Activated CD4-positive, alpha-beta T cell treated with anti-CD3 and anti-CD28 coated beads, Interleukin-2, amount 10 ng/mL, durations not matched to agents 7 days and 5 days (primary cell): Measurements from ENCODE around the gene CNTN4. TPM values are rescaled to one million over a fixed set of nuclear protein-coding genes. Genes with fewer than 3 reads are reported as not detected.
"Not testable (repeated sequence)": the region's sequence is repeated elsewhere in the genome, so short reads cannot be mapped to it uniquely, and the experiment has no call there.

ENCODE experiments used
- CTCF ChIA-PET: fragments of 350-600 bp; sonication (Branson Sonifier 250); formaldehyde crosslinking; loops from one replicate; lab custom pipeline; 2021; ENCODE audit warnings: antibody characterized with exemption; lab: Charles Lee
- POLR2A ChIA-PET: fragments of 350-600 bp; sonication (Branson Sonifier 250); formaldehyde crosslinking; loops from one replicate; lab custom pipeline; 2021; ENCODE audit warnings: antibody characterized with exemption; lab: Charles Lee
- DNase-seq: peaks from one replicate; pipeline ENCODE4 v3.0.0-alpha.2; 2020
- H3K27ac Mint-ChIP-seq: one replicate; pipeline ENCODE4 v1.8.0; 2021; ENCODE audit warnings: mild to moderate bottlenecking, moderate library complexity, mixed read lengths
- H3K27me3 Mint-ChIP-seq: one replicate; pipeline ENCODE4 v1.8.0; 2021; ENCODE audit warnings: mixed read lengths
- H3K36me3 Mint-ChIP-seq: one replicate; pipeline ENCODE4 v1.8.0; 2021; ENCODE audit warnings: low read depth, mixed read lengths
- H3K4me1 Mint-ChIP-seq: one replicate; pipeline ENCODE4 v1.8.0; 2021; ENCODE audit warnings: mixed read lengths
- H3K4me3 Mint-ChIP-seq: one replicate; pipeline ENCODE4 v1.8.0; 2021; ENCODE audit warnings: mild to moderate bottlenecking, moderate library complexity, mixed read lengths
- H3K9me3 Mint-ChIP-seq: one replicate; pipeline ENCODE4 v1.8.0; 2021; ENCODE audit warnings: mixed read lengths
- total RNA-seq, 2 experiments: library from RNA; stranded (reverse); gene quantifications; one replicate each; pipeline ENCODE4 v1.2.3, GENCODE V29; 2021

CNTN4 gene
- total RNA-seq, 2 experiments from 2014 or later, result not detected

GRCh38 chr3:2898591-2899353 is 800.1 kb downstream of the CNTN4 start:
- H3K36me3 Mint-ChIP-seq, result no peaks in the 10 kb centered on the region
- H3K4me1 Mint-ChIP-seq, result no peaks in the 10 kb centered on the region
- H3K9me3 Mint-ChIP-seq, result no peaks in the 10 kb centered on the region
- POLR2A ChIA-PET, result no interaction called here
- no peak for DNase-seq
- no peak overlapping the region for H3K27ac Mint-ChIP-seq
- no peak overlapping the region for H3K4me3 Mint-ChIP-seq
- CTCF ChIA-PET, result no interaction called here
- H3K27me3 Mint-ChIP-seq, result no peaks in the 10 kb centered on the region

- Mint-ChIP-seq H3K36me3 (no peaks in the 10 kb centered on the region), H3K4me1 (no peaks in the 10 kb centered on the region), H3K27ac (no peak overlapping the region), H3K9me3 (no peaks in the 10 kb centered on the region), H3K27me3 (no peaks in the 10 kb centered on the region), H3K4me3 (no peak overlapping the region)
- POLR2A ChIA-PET, result no interaction called here
- DNase-seq, result no peak
- CTCF ChIA-PET, result no interaction called here
Measured at GRCh38 chr3:2904054-2904453, 805.4 kb downstream of the CNTN4 start.

- H3K27ac Mint-ChIP-seq, result no peak overlapping the region
- H3K36me3 Mint-ChIP-seq, result no peaks in the 10 kb centered on the region
- no peak for DNase-seq
- ChIA-PET CTCF (no interaction called here), POLR2A (no interaction called here)
- H3K4me3 Mint-ChIP-seq, result no peak overlapping the region
- H3K27me3 Mint-ChIP-seq, result peaks cover 8% of the 10 kb centered on the region
- H3K4me1 Mint-ChIP-seq, result no peaks in the 10 kb centered on the region
- H3K9me3 Mint-ChIP-seq, result no peaks in the 10 kb centered on the region
Measured at GRCh38 chr3:2908693-2909351, 810.2 kb downstream of the CNTN4 start.

- DNase-seq, result no peak
- Mint-ChIP-seq H3K27ac (no peak overlapping the region), H3K9me3 (peaks cover 3% of the 10 kb centered on the region), H3K27me3 (peaks cover 8% of the 10 kb centered on the region), H3K4me1 (no peaks in the 10 kb centered on the region), H3K4me3 (no peak overlapping the region), H3K36me3 (no peaks in the 10 kb centered on the region)
- POLR2A ChIA-PET, result no interaction called here
- CTCF ChIA-PET, result no interaction called here
Measured at GRCh38 chr3:2910997-2911396, 812.3 kb downstream of the CNTN4 start.

- no peaks in the 10 kb centered on the region for H3K4me1 Mint-ChIP-seq
- H3K9me3 Mint-ChIP-seq, result peaks cover 3% of the 10 kb centered on the region
- ChIA-PET POLR2A (no interaction called here), CTCF (no interaction called here)
- H3K36me3 Mint-ChIP-seq, result no peaks in the 10 kb centered on the region
- no peak overlapping the region for H3K27ac Mint-ChIP-seq
- peaks cover 8% of the 10 kb centered on the region for H3K27me3 Mint-ChIP-seq
- no peak for DNase-seq
- H3K4me3 Mint-ChIP-seq, result no peak overlapping the region
Measured at GRCh38 chr3:2915826-2916225, 817.2 kb downstream of the CNTN4 start.

GRCh38 chr3:2916640-2917039 is 818.0 kb downstream of the CNTN4 start:
- CTCF ChIA-PET, H3K27me3 Mint-ChIP-seq, DNase-seq, H3K4me1 Mint-ChIP-seq, H3K9me3 Mint-ChIP-seq, H3K36me3 Mint-ChIP-seq, POLR2A ChIA-PET, H3K27ac Mint-ChIP-seq, H3K4me3 Mint-ChIP-seq: not testable (repeated sequence)

- Mint-ChIP-seq H3K27me3 (no peaks in the 10 kb centered on the region), H3K4me1 (no peaks in the 10 kb centered on the region), H3K36me3 (no peaks in the 10 kb centered on the region), H3K9me3 (peaks cover 3% of the 10 kb centered on the region), H3K27ac (no peak overlapping the region), H3K4me3 (no peak overlapping the region)
- POLR2A ChIA-PET, result no interaction called here
- CTCF ChIA-PET, result no interaction called here
- DNase-seq, result no peak
Measured at GRCh38 chr3:2920103-2920502, 821.4 kb downstream of the CNTN4 start.

- CTCF ChIA-PET, result no interaction called here
- Mint-ChIP-seq H3K27me3 (peaks cover 2% of the 10 kb centered on the region), H3K27ac (no peak overlapping the region), H3K9me3 (no peaks in the 10 kb centered on the region), H3K4me1 (no peaks in the 10 kb centered on the region), H3K4me3 (no peak overlapping the region), H3K36me3 (no peaks in the 10 kb centered on the region)
- POLR2A ChIA-PET, result no interaction called here
- no peak for DNase-seq
Measured at GRCh38 chr3:2921452-2921851, 822.8 kb downstream of the CNTN4 start.

- Mint-ChIP-seq H3K9me3 (no peaks in the 10 kb centered on the region), H3K27ac (no peak overlapping the region), H3K27me3 (peaks cover 2% of the 10 kb centered on the region), H3K36me3 (no peaks in the 10 kb centered on the region), H3K4me3 (no peak overlapping the region), H3K4me1 (no peaks in the 10 kb centered on the region)
- DNase-seq, result no peak
- ChIA-PET CTCF (no interaction called here), POLR2A (no interaction called here)
Measured at GRCh38 chr3:2921903-2922302, 823.2 kb downstream of the CNTN4 start.

- no peak overlapping the region for H3K4me3 Mint-ChIP-seq
- H3K36me3 Mint-ChIP-seq, result no peaks in the 10 kb centered on the region
- no peaks in the 10 kb centered on the region for H3K9me3 Mint-ChIP-seq
- H3K27me3 Mint-ChIP-seq, result peaks cover 4% of the 10 kb centered on the region
- no peaks in the 10 kb centered on the region for H3K4me1 Mint-ChIP-seq
- ChIA-PET CTCF (no interaction called here), POLR2A (no interaction called here)
- H3K27ac Mint-ChIP-seq, result no peak overlapping the region
- no peak for DNase-seq
Measured at GRCh38 chr3:2923390-2923789, 824.7 kb downstream of the CNTN4 start.

- Mint-ChIP-seq H3K9me3 (no peaks in the 10 kb centered on the region), H3K4me1 (no peaks in the 10 kb centered on the region), H3K27me3 (peaks cover 7% of the 10 kb centered on the region), H3K4me3 (no peak overlapping the region), H3K36me3 (no peaks in the 10 kb centered on the region), H3K27ac (no peak overlapping the region)
- POLR2A ChIA-PET, result no interaction called here
- DNase-seq, result no peak
- CTCF ChIA-PET, result no interaction called here
Measured at GRCh38 chr3:2927259-2927658, 828.6 kb downstream of the CNTN4 start.

GRCh38 chr3:2929574-2929973 is 830.9 kb downstream of the CNTN4 start:
- no peaks in the 10 kb centered on the region for H3K36me3 Mint-ChIP-seq
- POLR2A ChIA-PET, result no interaction called here
- H3K4me3 Mint-ChIP-seq, result no peak overlapping the region
- H3K4me1 Mint-ChIP-seq, result no peaks in the 10 kb centered on the region
- CTCF ChIA-PET, result no interaction called here
- DNase-seq, result no peak
- peaks cover 7% of the 10 kb centered on the region for H3K27me3 Mint-ChIP-seq
- no peaks in the 10 kb centered on the region for H3K9me3 Mint-ChIP-seq
- no peak overlapping the region for H3K27ac Mint-ChIP-seq

GRCh38 chr3:2931265-2931664 is 832.6 kb downstream of the CNTN4 start:
- Mint-ChIP-seq H3K9me3 (no peaks in the 10 kb centered on the region), H3K4me3 (no peak overlapping the region), H3K27me3 (peaks cover 5% of the 10 kb centered on the region), H3K36me3 (no peaks in the 10 kb centered on the region), H3K27ac (no peak overlapping the region), H3K4me1 (no peaks in the 10 kb centered on the region)
- no peak for DNase-seq
- ChIA-PET CTCF (no interaction called here), POLR2A (no interaction called here)

GRCh38 chr3:2934541-2934940 is 835.9 kb downstream of the CNTN4 start:
- H3K4me3 Mint-ChIP-seq, result no peak overlapping the region
- H3K9me3 Mint-ChIP-seq, result no peaks in the 10 kb centered on the region
- no peak for DNase-seq
- CTCF ChIA-PET, result no interaction called here
- no peaks in the 10 kb centered on the region for H3K36me3 Mint-ChIP-seq
- no peaks in the 10 kb centered on the region for H3K27me3 Mint-ChIP-seq
- no peak overlapping the region for H3K27ac Mint-ChIP-seq
- H3K4me1 Mint-ChIP-seq, result no peaks in the 10 kb centered on the region
- POLR2A ChIA-PET, result no interaction called here
